Esophagus squamous epithelium (tissue), 4 donors: ENCODE results near the gene FAIM2.

ENCODE experiments used
- CTCF ChIP-seq, 6 experiments: fragments of 450-650 bp in 4 of 6; fragments of 200-600 bp in 2 of 6; sonication (generic) in 2 of 6; IDR thresholded peaks; one replicate each; pipeline ENCODE4 v1.5.1; 2016 to 2019; ENCODE audit warnings: antibody characterized with exemption in 6 of 6, mild to moderate bottlenecking in 4 of 6, moderate library complexity in 4 of 6
- POLR2A ChIP-seq, 4 donors: fragments of 450-650 bp; IDR thresholded peaks; one replicate each; pipeline ENCODE4 v1.6.1; 2017; ENCODE audit warnings: antibody characterized with exemption in 4 of 4, mild to moderate bottlenecking in 4 of 4, moderate library complexity in 3 of 4

GRCh38 chr12:49900371-49900770, 3.3 kb downstream of the FAIM2 start:
- no peak for TF ChIP-seq CTCF (IDR thresholded peaks at IDR 0.05)
- no peak for TF ChIP-seq POLR2A (IDR thresholded peaks at IDR 0.05)
